H1 (cell line): ENCODE data around the gene MTAP. TPM values are rescaled to one million over a fixed set of nuclear protein-coding genes. Genes with fewer than 3 reads are reported as not detected.

ENCODE experiments used
- CTCF ChIA-PET: fragments of 300-600 bp; sonication (Branson Sonifier 250); formaldehyde crosslinking; loops from one replicate; lab custom pipeline; 2021; ENCODE audit not compliant: partially characterized antibody; lab: Charles Lee
- POLR2A ChIA-PET: fragments of 300-600 bp; sonication (Branson Sonifier 250); formaldehyde crosslinking; loops from one replicate; lab custom pipeline; 2021; ENCODE audit warnings: inconsistent platforms; ENCODE audit not compliant: partially characterized antibody; lab: Charles Lee
- DNase-seq, 2 experiments: peaks; one replicate each; pipeline versions ENCODE4 v3.0.0 to v3.0.0-alpha.2; 2010 to 2022; ENCODE audit warnings: low spot score in 2 of 2, low read depth in 1 of 2, mixed read lengths in 1 of 2
- FAIRE-seq: peaks from 2 replicates; lab custom pipeline; 2011; peaks lifted over from hg19 to GRCh38; lab: Jason Lieb, UNC
- H2AFZ ChIP-seq: 2 replicates; pipeline ENCODE4 v1.8.1; 2012; ENCODE audit warnings: low read length, inconsistent platforms
- H2AK5ac ChIP-seq: 2 replicates; pipeline ENCODE4 v1.6.1; 2013; ENCODE audit warnings: low read depth, low read length
- H2BK120ac ChIP-seq: replicated peaks from 2 replicates; pipeline ENCODE3; 2013; ENCODE audit warnings: low read depth, low read length, inconsistent platforms
- H2BK12ac ChIP-seq: 2 replicates; pipeline ENCODE4 v1.6.1; 2013; ENCODE audit warnings: low read depth, low read length
- H2BK15ac ChIP-seq: 2 replicates; pipeline ENCODE4 v1.6.1; 2013; ENCODE audit warnings: low read length
- H2BK20ac ChIP-seq: 2 replicates; pipeline ENCODE4 v1.6.1; 2013; ENCODE audit warnings: low read length
- H2BK5ac ChIP-seq: 2 replicates; pipeline ENCODE4 v1.6.1; 2013; ENCODE audit warnings: low read depth, low read length
- H3K14ac ChIP-seq: 2 replicates; pipeline ENCODE4 v1.6.1; 2013; ENCODE audit warnings: inconsistent platforms; ENCODE audit not compliant: insufficient read length
- H3K18ac ChIP-seq: 2 replicates; pipeline ENCODE4 v1.6.1; 2013; ENCODE audit warnings: low read length; ENCODE audit errors: extremely low read depth
- H3K23ac ChIP-seq: 2 replicates; pipeline ENCODE4 v1.6.1; 2013; ENCODE audit warnings: inconsistent platforms; ENCODE audit not compliant: insufficient read length
- H3K23me2 ChIP-seq: 2 replicates; pipeline ENCODE4 v1.6.1; 2013; ENCODE audit warnings: low read depth, low read length
- H3K27ac ChIP-seq: 2 replicates; pipeline ENCODE4 v1.6.1; 2011; ENCODE audit warnings: low read depth, low read length, inconsistent platforms
- H3K27me3 ChIP-seq, 4 experiments: replicated peaks in 1 of 4; 1 replicate in 1 of 4; 2 replicates in 3 of 4; pipeline versions ENCODE4 v1.6.1 to v1.8.1; 2011 to 2013; ENCODE audit warnings: low read length in 3 of 4, mild to moderate bottlenecking in 3 of 4, inconsistent platforms in 2 of 4, mixed read lengths in 2 of 4, moderate library complexity in 1 of 4; ENCODE audit not compliant: control insufficient read depth in 3 of 4, insufficient read depth in 3 of 4; ENCODE audit errors: extremely low read depth in 1 of 4
- H3K36me3 ChIP-seq, 4 experiments: 2 replicates each; pipeline versions ENCODE4 v1.6.1 to v1.8.1; 2011 to 2013; ENCODE audit warnings: mild to moderate bottlenecking in 4 of 4, low read length in 3 of 4, moderate library complexity in 2 of 4, control low read depth in 1 of 4, inconsistent platforms in 1 of 4; ENCODE audit not compliant: insufficient read depth in 4 of 4, control insufficient read depth in 2 of 4
- H3K4ac ChIP-seq: replicated peaks from 2 replicates; pipeline ENCODE3; 2013; ENCODE audit warnings: low read length, low read depth, mixed read lengths, inconsistent platforms; ENCODE audit not compliant: insufficient read length
- H3K4me1 ChIP-seq, 4 experiments: replicated peaks in 1 of 4; 1 replicate in 1 of 4; 2 replicates in 3 of 4; pipeline versions ENCODE4 v1.6.1 to v1.8.1; 2011 to 2013; ENCODE audit warnings: low read length in 3 of 4, inconsistent platforms in 2 of 4, mixed read lengths in 1 of 4; ENCODE audit not compliant: insufficient read depth in 4 of 4, control insufficient read depth in 3 of 4
- H3K4me2 ChIP-seq, 2 experiments: 2 replicates each; pipeline versions ENCODE4 v1.6.1 to v1.8.1; 2011 to 2013; ENCODE audit warnings: low read depth in 2 of 2, low read length in 2 of 2, control low read depth in 1 of 2, inconsistent platforms in 1 of 2, mild to moderate bottlenecking in 1 of 2; ENCODE audit not compliant: insufficient read depth in 1 of 2
- H3K4me3 ChIP-seq, 4 experiments: fragments of 200-600, 300-600 bp in 1 of 4; sonication (generic), shearing (Covaris generic), sonication (Bioruptor Twin) in 1 of 4; 2 replicates each; pipeline versions ENCODE4 v1.5.1 to v1.8.1; 2011 to 2016; ENCODE audit warnings: low read length in 4 of 4, low read depth in 3 of 4, control low read depth in 2 of 4, inconsistent platforms in 2 of 4, mild to moderate bottlenecking in 2 of 4, mixed read lengths in 1 of 4, moderate library complexity in 1 of 4; ENCODE audit not compliant: insufficient read depth in 2 of 4; ENCODE audit errors: extremely low read depth in 1 of 4
- H3K56ac ChIP-seq: replicated peaks from 2 replicates; pipeline ENCODE3; 2013; ENCODE audit warnings: low read depth, mild to moderate bottlenecking, mixed read lengths, low read length, inconsistent platforms; ENCODE audit not compliant: insufficient read length
- H3K79me1 ChIP-seq: 2 replicates; pipeline ENCODE4 v1.6.1; 2013; ENCODE audit warnings: low read depth, low read length, control low read depth
- H3K79me2 ChIP-seq, 2 experiments: 2 replicates each; pipeline versions ENCODE4 v1.6.1 to v1.8.1; 2012 to 2013; ENCODE audit warnings: low read length in 2 of 2, mild to moderate bottlenecking in 2 of 2, inconsistent platforms in 1 of 2; ENCODE audit not compliant: insufficient read depth in 2 of 2, control insufficient read depth in 1 of 2
- H3K9ac ChIP-seq, 4 experiments: replicated peaks in 1 of 4; 1 replicate in 1 of 4; 2 replicates in 3 of 4; pipeline versions ENCODE4 v1.6.1 to v1.8.1; 2011 to 2013; ENCODE audit warnings: low read depth in 3 of 4, low read length in 3 of 4, control low read depth in 2 of 4, mild to moderate bottlenecking in 2 of 4, moderate library complexity in 2 of 4, inconsistent platforms in 1 of 4; ENCODE audit errors: extremely low read depth in 1 of 4
- H3K9me3 ChIP-seq, 2 experiments: 2 replicates each; pipeline versions ENCODE4 v1.6.1 to v1.8.1; 2012 to 2013; ENCODE audit warnings: mild to moderate bottlenecking in 2 of 2, moderate library complexity in 2 of 2, control low read depth in 1 of 2, inconsistent platforms in 1 of 2, low read depth in 1 of 2, low read length in 1 of 2, mixed read lengths in 1 of 2; ENCODE audit not compliant: insufficient read depth in 2 of 2
- H4K20me1 ChIP-seq, 2 experiments: replicated peaks in 1 of 2; 2 replicates each; pipeline versions ENCODE3 to v1.8.1; 2011 to 2013; ENCODE audit warnings: inconsistent platforms in 2 of 2, low read length in 2 of 2, mild to moderate bottlenecking in 1 of 2; ENCODE audit not compliant: insufficient read depth in 2 of 2, control insufficient read depth in 1 of 2
- H4K5ac ChIP-seq: 2 replicates; pipeline ENCODE4 v1.6.1; 2013; ENCODE audit warnings: low read length, low read depth, mixed read lengths, inconsistent platforms; ENCODE audit not compliant: insufficient read length
- H4K8ac ChIP-seq: 2 replicates; pipeline ENCODE4 v1.8.0; 2013; ENCODE audit warnings: mild to moderate bottlenecking, moderate library complexity, low read length, inconsistent platforms; ENCODE audit not compliant: insufficient read depth; ENCODE audit errors: extremely low read depth
- H4K91ac ChIP-seq: replicated peaks from 2 replicates; pipeline ENCODE3; 2013; ENCODE audit warnings: low read length, mixed read lengths, inconsistent platforms; ENCODE audit not compliant: insufficient read length
- ASH2L ChIP-seq: fragments of 200-600, 300-600 bp; sonication (generic); IDR thresholded peaks from one replicate; pipeline ENCODE4 v1.7.1; 2017; ENCODE audit warnings: low read length
- ATF2 ChIP-seq: IDR thresholded peaks from 2 replicates; pipeline ENCODE4 v1.6.1; 2012; ENCODE audit warnings: low read length, inconsistent platforms
- CHD2 ChIP-seq: IDR thresholded peaks from 2 replicates; pipeline ENCODE4 v1.6.1; 2012; ENCODE audit warnings: low read length, improper control_type of control experiment
- KDM5A ChIP-seq: fragments of 200-600 bp; IDR thresholded peaks from 2 replicates; pipeline ENCODE4 v1.7.1; 2012; ENCODE audit warnings: mild to moderate bottlenecking, low read length, inconsistent platforms, mixed read lengths
- PHF8 ChIP-seq: fragments of 200-600 bp; sonication (generic); conservative IDR thresholded peaks from 2 replicates; pipeline ENCODE4 v1.7.1; 2012; ENCODE audit warnings: low read depth, mild to moderate bottlenecking, inconsistent platforms, low read length, moderate library complexity
- RNF2 ChIP-seq: fragments of 200-900, 300-1000 bp; sonication (generic); IDR thresholded peaks from 2 replicates; pipeline ENCODE4 v1.7.1; 2016; ENCODE audit warnings: borderline replicate concordance, low read depth, mild to moderate bottlenecking, antibody characterized with exemption, low read length; ENCODE audit not compliant: poor library complexity, severe bottlenecking; ENCODE audit errors: missing control alignments
- SIX5 ChIP-seq: IDR thresholded peaks from 2 replicates; pipeline ENCODE4 v1.6.1; 2011; ENCODE audit warnings: mild to moderate bottlenecking, low read depth, low read length
- TBP ChIP-seq: IDR thresholded peaks from 2 replicates; pipeline ENCODE4 v1.6.1; 2011; ENCODE audit warnings: low read depth, low read length, improper control_type of control experiment
- TEAD4 ChIP-seq: IDR thresholded peaks from 2 replicates; pipeline ENCODE4 v1.6.1; 2012; ENCODE audit warnings: low read depth, low read length, inconsistent platforms, mixed read lengths
- USF2 ChIP-seq: IDR thresholded peaks from 2 replicates; pipeline ENCODE4 v1.6.1; 2011; ENCODE audit warnings: low read length, improper control_type of control experiment
- WGBS, 2 experiments: shearing (Covaris generic) in 1 of 2; methylation state at CpG; one replicate each; pipeline versions ENCODE4 v1.1.6 to v1.1.7; 2013 to 2015; ENCODE audit warnings: low lambda C conversion rate in 2 of 2, mixed read lengths in 2 of 2, inconsistent platforms in 1 of 2, low coverage in 1 of 2, missing lambda C conversion rate in 1 of 2; ENCODE audit not compliant: insufficient replicate concordance in 2 of 2, insufficient coverage in 1 of 2, insufficient read length in 1 of 2; ENCODE audit errors: extremely low coverage in 1 of 2, missing lambda C conversion rate in 1 of 2; 5-methylcytosine and 5-hydroxymethylcytosine counted together
- polyA plus RNA-seq, 7 experiments: library from polyadenylated mRNA; depleted of rRNA in 3 of 7; stranded (reverse) in 5 of 7; unstranded in 2 of 7; fragments of >200 nt in 5 of 7; fragments of 200-250 nt in 2 of 7; gene quantifications; 1 replicate in 5 of 7; 2 replicates in 1 of 7; 4 replicates in 1 of 7; pipeline versions ENCODE4 v1.2.1 to v1.2.3, GENCODE V29; 2011 to 2013; ENCODE audit warnings: missing spikeins in 2 of 7, mixed read lengths in 2 of 7
- total RNA-seq: library from RNA; stranded (reverse); fragmentation: NEBNext Ultra II Directional; extraction: Animal tissue kit (Norgen Biotek cat#: 25700); gene quantifications from 2 replicates; pipeline ENCODE4 v1.2.1, GENCODE V29; 2021

The MTAP gene
- total and polyA plus RNA-seq, 2 of the 8 experiments (the other 6 are each of a cell fraction or from before 2014, with no cell fraction given): 16.4 to 100 TPM

GRCh38 chr9:21967702-21968101 lies 165.3 kb downstream of the MTAP start:
- H3K27me3 ChIP-seq: peaks cover 78 to 99% (median 89%) of the 10 kb centered on the region in 4 experiments
- H4K20me1 ChIP-seq: peaks cover 14 to 35% of the 10 kb centered on the region in 2 experiments
- DNase-seq: no peak
- TF ChIP-seq CHD2 (no peak), SIX5 (no peak), ASH2L (no peak), USF2 (no peak), PHF8 (no peak), ATF2 (no peak), RNF2 (no peak), TBP (no peak), TEAD4 (no peak), KDM5A (no peak)

More at GRCh38 chr9:21967702-21968101, 165.3 kb downstream of the MTAP start:
- no peak for FAIRE-seq
- ChIA-PET POLR2A (interaction anchor here (1.2 kb wide), 1 partner anchor 127 kb away, joined by 3 read pairs; no protein-coding TSS in a partner anchor), CTCF (interaction anchor here (0.7 to 7.4 kb wide), 6 partner anchors 13 to 150 kb away, joined by 3 to 57 read pairs (median 4); partner anchors contain the start of gene CDKN2B)
- Histone ChIP-seq H3K23ac (no peak overlapping the region), H2AFZ (no peak overlapping the region), H3K14ac (no peak overlapping the region), H3K4ac (no peak overlapping the region), H2BK5ac (no peak overlapping the region), H4K91ac (no peak overlapping the region), H3K23me2 (no peaks in the 10 kb centered on the region; the same call in 1 of the 2 replicates), H2BK12ac (no peak overlapping the region), H2BK120ac (no peak overlapping the region), H3K4me1 (peaks cover 7 to 25% (median 14%) of the 10 kb centered on the region in 4 experiments), H3K18ac (no peak overlapping the region), H2BK20ac (no peak overlapping the region), H3K4me2 (peak overlapping the region in 1 of 2 experiments; percentile 64; a peak in 1 of 4 replicates), H3K56ac (no peak overlapping the region), H2AK5ac (no peak overlapping the region), H3K79me2 (no peaks in the 10 kb centered on the region), H3K4me3 (0 out of 8 replicates have a peak overlapping the region, but pooled peaks of 1 of the 4 experiments have one; percentile 24), H3K27ac (no peak overlapping the region), H3K36me3 (peaks cover 0 to 8% (median 0%) of the 10 kb centered on the region in 4 experiments; a peak in 2 of 8 replicates), H3K9ac (no peak overlapping the region), H4K5ac (no peak overlapping the region), H2BK15ac (no peak overlapping the region), H4K8ac (peak overlapping the region; percentile 76; the same call in 1 of the 2 replicates), H3K9me3 (0 out of 4 replicates have a peak, but pooled peaks cover 0 to 3% of the 10 kb centered on the region in 2 experiments), H3K79me1 (no peaks in the 10 kb centered on the region)
- 14% methylated on average over 10 of the region's 10 CpGs; no CpG with 5 or more reads in 1 of the 2 experiments for WGBS, 2 experiments
